Activated CD4-positive, CD25-positive, alpha-beta regulatory T cell treated with anti-CD3 and anti-CD28 coated beads, Interleukin-2, amount 50 U/mL, for 72 hours (primary cell): ENCODE results near the gene TRAFD1.
A peak's percentile ranks its signal among the peaks of the same experiment; 100 is the strongest.
"Not testable (repeated sequence)": the region's sequence is repeated elsewhere in the genome, so short reads cannot be mapped to it uniquely, and the experiment has no call there.

Experiments
- DNase-seq: peaks from one replicate; pipeline ENCODE4 v3.0.0; 2021

Gene TRAFD1

GRCh38 chr12:112125250-112125999 lies at the start of gene TRAFD1:
Gene TRAFD1 (plus strand): TSS chr12:112125560. CDS start chr12:112130523, 4,963 bp downstream.
- peak; percentile 99 for DNase-seq

- no peak for DNase-seq
Measured at GRCh38 chr12:112087055-112087850, 38.1 kb upstream of the TRAFD1 start.

- no peak for DNase-seq
Measured at GRCh38 chr12:112087851-112088250, 37.5 kb upstream of the TRAFD1 start.

GRCh38 chr12:112091563-112091962 lies 33.8 kb upstream of the TRAFD1 start:
- DNase-seq: no peak

- no peak for DNase-seq
Measured at GRCh38 chr12:112096070-112096469, 29.3 kb upstream of the TRAFD1 start.

GRCh38 chr12:112096667-112097066 lies 28.7 kb upstream of the TRAFD1 start:
- DNase-seq: no peak

- no peak for DNase-seq
Measured at GRCh38 chr12:112097641-112098040, 27.7 kb upstream of the TRAFD1 start.

GRCh38 chr12:112100500-112100899 lies 24.9 kb upstream of the TRAFD1 start:
- DNase-seq: not testable (repeated sequence)

- no peak for DNase-seq
Measured at GRCh38 chr12:112102127-112102526, 23.2 kb upstream of the TRAFD1 start.

GRCh38 chr12:112102746-112103145 lies 22.6 kb upstream of the TRAFD1 start:
- not testable (repeated sequence) for DNase-seq

- peak; percentile 13 for DNase-seq
Measured at GRCh38 chr12:112103758-112104503, 21.4 kb upstream of the TRAFD1 start.

- DNase-seq: no peak
Measured at GRCh38 chr12:112105891-112106290, 19.5 kb upstream of the TRAFD1 start.

- DNase-seq: peak; percentile 36
Measured at GRCh38 chr12:112107306-112108201, 17.8 kb upstream of the TRAFD1 start.

GRCh38 chr12:112108202-112109079 lies 16.9 kb upstream of the TRAFD1 start, which contains the start of gene NAA25:
Gene NAA25 (minus strand): TSS chr12:112108783. CDS start chr12:112108773, 10 bp downstream.
- DNase-seq: peak; percentile 91

- DNase-seq: not testable (repeated sequence)
Measured at GRCh38 chr12:112110787-112111662, 14.3 kb upstream of the TRAFD1 start.

- no peak for DNase-seq
Measured at GRCh38 chr12:112111931-112112330, 13.4 kb upstream of the TRAFD1 start.

GRCh38 chr12:112112409-112113133 lies 12.8 kb upstream of the TRAFD1 start:
- no peak for DNase-seq

GRCh38 chr12:112115259-112116045 lies 9.9 kb upstream of the TRAFD1 start:
- no peak for DNase-seq
